NCI-H2196 treated with DMSO at 0.1 percent for 48 hours (cell line): ENCODE measurements around the gene CDKN2AIP.
"Not testable (repeated sequence)": the region's sequence is repeated elsewhere in the genome, so short reads cannot be mapped to it uniquely, and the experiment has no call there.

Experiments
- DNase-seq: peaks from one replicate; lab custom pipeline; 2025; ENCODE audit not compliant: unreplicated experiment; lab: John Stamatoyannopoulos, UW

CDKN2AIP gene

DNA sequence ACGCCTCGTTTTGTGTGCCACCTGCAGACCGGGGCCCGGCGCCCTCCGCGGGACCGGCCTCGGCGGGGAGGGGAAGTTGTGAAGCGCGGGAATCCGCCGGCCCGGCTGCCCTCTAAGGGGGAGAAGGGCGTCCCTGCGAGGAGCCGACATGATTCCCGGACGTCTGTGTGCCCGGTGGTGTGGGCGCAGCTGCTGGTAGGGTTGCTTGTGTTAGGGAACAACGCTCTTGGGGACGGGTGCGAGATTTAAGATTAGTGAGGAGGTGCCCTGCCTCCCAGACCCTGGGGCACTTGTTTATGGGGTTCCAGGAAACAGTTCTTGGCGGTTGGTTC, 627 bp downstream of the CDKN2AIP start:
- DNase-seq: no peak

DNA sequence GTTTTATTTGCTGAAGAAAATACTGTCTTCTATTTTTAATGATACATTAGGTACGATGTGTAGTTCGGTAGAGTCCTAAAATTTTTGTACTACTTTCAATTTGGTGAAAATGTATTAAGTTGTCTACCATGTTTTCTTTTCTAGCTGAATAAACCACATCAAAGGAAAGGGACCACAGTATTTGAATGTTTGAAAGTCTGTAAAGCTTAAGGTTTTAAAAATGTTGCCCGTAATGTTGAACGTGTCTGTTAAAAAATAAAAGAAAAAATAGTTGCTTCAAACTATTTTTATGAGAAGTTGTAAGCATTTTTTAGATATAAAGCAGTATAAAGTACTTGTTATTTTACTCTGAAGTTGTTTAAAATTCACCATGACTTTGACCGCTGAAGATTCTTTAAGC, 3.2 kb downstream of the CDKN2AIP start:
- DNase-seq: no peak

GRCh38 chr4:183448436-183448835, 4.0 kb downstream of the CDKN2AIP start:
- no peak for DNase-seq

DNA sequence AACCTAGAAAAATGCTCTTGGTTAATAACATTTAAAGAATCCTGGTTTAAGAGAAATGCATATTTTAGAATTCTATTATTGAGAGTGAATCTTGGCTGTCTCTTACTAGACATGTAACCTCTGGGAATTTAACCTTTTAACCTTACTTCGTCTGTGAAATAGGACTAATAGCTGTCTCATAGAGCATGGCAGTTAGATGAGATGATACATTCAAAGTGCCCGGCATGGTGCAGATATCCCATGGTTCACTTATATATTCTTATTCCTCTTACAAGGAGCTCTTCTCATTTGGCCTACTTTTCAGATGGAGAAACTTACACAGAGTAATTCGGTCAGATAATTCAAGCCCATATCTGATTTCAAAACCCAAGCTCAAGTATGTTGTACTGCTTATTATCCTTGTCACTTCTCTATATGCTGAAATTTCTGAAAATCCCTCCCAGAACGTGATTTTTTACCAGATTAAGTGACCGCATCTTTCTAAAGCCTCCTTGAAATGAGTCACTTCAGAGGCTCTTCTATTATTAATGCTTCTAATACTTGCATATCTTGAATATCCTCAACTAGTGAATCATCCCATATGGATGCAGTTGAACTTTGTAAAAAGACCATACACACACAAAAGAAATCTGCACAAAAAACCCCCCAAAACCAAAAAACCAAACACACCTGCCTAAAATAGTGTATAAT, 4.9 kb downstream of the CDKN2AIP start:
- DNase-seq: no peak

GRCh38 chr4:183450108-183450507, 5.7 kb downstream of the CDKN2AIP start:
- DNase-seq: no peak

GRCh38 chr4:183455431-183456195, 11.2 kb downstream of the CDKN2AIP start:
- no peak for DNase-seq

DNA sequence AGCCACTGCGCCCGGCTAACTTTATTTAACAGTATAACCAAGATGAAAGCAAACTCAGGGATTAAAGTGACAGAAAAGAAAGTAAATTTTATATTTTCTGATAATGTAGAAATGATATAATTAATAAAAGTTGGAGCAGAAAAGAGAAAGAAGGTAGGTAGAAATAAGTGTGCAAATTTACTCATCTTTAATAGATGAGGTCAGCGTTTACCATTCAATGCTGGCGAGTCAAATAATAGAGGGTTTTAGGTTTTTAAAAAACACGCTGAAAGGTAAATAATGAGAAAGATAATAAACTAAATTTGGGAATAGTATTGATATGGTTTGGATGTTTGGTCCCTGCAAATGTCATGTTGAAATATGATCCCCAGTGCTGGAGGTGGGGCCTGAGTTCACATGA, 13.6 kb downstream of the CDKN2AIP start:
- DNase-seq: no peak

GRCh38 chr4:183463903-183464619, 19.6 kb downstream of the CDKN2AIP start:
- not testable (repeated sequence) for DNase-seq

GRCh38 chr4:183465879-183466278, 21.4 kb downstream of the CDKN2AIP start:
- not testable (repeated sequence) for DNase-seq

DNA sequence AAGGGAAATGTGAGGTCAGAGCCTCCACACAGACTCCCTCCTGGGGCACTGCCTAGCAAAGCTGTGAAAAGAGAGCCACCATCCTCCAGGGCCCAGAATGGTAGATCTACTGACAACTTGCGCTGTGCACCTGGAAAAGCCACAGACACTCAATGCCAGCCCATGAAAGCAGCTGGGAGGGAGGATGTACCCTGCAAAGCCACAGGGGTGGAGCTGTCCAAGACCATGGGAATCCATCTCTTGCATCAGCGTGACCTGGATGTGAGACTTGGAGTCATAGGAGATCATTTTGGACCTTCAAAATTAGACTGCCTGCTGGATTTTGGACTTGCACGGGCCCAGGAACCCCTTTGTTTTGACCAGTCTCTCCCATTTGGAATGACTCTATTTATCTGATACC, 22.8 kb downstream of the CDKN2AIP start:
- DNase-seq: no peak

DNA sequence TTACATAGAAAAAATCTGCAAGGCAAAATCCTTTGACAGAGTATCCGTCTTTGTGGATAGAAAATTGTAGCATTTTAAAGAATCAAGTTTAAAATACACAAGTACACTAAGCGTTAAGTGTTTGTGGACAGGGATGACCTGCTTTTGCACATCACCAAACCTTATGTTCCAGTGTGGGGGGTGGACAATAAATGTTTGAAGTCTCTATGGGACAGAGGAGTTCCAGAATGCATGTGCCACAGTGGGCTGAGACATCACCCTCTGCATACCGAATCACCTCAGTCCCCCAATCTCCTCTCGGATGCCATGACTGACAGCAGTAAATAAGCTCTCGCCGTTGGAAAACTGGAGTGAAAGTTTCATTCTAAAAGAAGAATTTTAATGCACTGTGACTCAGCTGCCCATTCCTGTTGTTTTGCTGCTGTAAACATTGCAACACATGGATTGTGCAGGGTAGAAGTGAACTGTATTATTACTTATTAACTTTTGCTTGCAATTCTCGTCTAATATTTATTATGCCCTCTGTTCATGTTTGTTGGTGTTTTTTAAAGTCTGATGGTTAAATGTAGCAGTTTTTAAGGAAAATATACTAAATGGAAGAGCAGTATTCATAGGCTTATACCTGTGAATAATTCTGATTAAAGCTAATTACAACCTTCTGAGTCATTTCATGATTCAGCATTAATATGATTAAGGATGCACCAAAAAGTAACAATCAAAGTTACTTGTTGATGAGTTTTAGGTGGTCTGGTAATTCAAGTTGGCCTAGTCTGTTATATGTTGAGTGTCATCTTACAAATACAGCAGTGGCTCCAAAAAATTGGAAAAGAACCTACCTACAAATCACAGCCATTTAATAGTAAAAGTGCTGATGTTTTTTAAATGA, 24.0 kb downstream of the CDKN2AIP start:
- DNase-seq: no peak

GRCh38 chr4:183469285-183469684, 24.8 kb downstream of the CDKN2AIP start:
- no peak for DNase-seq

DNA sequence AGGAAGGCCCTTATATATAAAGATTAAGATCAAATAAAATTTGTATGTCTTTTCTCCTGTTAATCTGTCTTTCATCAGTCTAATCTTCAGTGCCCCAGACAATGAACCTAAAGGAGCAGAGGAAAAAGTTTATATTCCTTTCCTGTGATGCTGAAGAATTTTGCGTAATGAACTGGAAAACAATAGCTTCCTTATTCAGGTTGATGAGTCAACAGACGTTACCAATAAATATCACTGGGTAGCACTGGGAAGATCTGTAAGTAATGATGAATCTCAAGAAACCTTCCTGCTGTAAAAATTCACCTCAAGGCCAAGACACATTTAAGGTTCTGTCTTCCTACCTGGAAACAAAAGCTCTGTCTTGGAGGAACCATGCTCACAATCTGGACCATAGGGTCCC, 25.5 kb downstream of the CDKN2AIP start:
- no peak for DNase-seq

DNA sequence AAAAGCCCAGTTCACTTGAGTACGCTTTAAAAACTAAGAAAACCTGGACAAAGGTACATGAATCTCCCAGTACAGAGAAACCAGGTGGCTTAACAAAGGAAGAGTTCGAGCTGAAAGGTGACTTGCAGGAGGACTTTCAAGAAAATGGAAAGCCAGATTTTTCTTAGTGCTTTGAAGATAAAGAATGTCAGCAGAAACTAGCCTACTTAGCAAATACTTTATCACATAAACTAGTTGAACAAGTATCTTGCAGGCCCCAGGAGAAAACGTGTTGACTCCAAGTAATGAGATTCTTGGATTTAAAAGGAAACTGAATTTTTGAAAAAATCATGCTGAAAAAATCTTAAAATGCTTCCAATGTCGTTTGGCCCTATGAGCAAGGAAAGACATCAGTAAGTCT, 26.4 kb downstream of the CDKN2AIP start:
- DNase-seq: no peak

DNA sequence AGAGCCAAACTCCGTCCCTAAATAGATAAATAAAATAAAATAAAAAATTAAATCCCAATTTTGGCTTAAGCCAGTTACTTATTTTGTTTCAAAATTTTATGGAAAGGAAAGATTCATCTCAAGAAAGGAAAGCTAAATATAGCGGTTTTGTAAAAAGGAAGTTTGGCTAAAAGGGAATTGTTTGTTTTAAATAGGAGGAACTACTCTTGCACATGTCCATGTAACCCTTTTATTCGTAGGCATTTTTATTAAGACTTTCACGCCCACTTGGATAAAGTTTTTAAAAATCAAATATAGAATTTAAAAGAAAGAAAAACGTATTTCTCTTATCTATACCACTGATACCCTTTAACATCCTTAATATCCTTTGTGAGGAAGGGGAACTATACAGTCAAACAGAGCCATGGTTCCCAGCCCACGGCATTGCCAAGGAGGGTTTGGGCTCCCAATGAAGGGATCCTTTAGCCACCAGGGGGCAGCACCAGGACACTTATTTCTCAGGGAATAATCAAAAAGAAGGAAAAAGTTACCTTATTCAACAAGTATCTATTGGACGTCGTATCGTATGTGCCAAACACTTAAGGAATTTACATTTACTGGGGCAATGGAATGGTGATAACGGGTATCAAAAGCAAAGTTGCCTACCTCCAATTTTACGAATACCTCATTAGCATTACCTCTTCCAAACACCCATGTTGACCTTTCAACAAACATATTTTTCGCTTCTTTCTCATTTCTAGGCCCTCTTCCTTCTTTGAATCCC, 27.7 kb downstream of the CDKN2AIP start:
- DNase-seq: no peak

DNA sequence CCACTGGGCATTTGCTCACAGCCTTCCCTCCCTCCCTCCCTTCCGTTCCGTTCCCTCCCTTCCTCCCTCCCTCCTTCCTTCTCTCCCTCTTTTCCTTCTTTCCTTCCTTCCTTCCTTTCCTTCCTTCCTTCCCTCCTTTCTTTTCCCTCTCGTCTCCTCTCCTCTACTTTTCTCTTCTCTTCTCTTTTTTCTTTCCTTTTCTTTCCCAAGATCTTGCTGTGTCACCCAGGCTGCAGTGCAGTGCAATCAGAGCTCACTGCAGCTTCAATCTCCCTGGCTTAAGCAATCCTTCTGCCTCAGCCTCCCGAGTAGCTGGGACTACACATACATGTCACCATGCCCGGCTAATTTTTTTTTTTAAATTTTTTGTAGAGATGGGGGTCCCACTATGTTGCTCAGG, 33.7 kb downstream of the CDKN2AIP start:
- DNase-seq: no peak

DNA sequence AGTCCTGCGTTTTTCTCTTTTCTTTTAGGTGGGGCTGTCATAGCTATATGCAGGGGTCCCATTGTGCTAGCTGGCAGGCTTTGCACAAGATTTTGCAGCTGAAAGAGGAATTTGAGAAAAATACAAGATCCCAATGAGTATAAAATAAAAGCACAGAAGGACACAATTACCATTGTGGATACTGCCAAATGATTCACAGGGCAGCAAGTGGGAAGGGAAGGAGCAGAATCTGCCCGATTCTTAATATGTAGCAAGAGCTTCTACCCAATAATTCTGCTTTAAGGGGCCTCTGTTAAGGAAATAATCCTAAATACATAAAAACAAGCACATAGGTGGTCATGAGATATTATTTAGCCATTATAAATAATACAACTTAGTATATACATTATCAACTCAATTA, 34.5 kb downstream of the CDKN2AIP start:
- DNase-seq: no peak

DNA sequence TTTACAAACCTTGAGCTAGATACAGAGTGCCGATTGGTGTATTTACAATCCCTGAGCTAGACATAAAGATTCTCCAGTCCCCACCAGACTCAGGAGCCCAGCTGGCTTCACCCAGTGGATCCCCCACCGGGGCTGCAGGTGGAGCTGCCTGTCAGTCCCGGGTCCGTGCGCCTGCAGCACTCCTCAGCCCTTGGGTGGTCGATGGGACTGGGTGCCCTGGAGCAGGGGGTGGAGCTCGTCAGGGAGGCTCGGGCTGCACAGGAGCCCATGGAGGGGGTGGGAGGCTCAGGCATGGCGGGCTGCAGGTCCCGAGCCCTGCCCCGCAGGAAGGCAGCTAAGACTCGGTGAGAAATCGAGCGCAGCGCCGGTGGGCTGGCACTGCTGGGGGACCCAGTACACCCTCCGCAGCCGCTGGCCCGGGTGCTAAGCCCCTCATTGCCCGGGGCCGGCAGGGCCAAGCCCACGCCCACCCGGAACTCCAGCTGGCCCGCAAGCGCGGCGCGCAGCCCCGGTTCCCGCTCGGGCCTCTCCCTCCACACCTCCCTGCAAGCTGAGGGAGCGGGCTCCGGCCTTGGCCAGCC, 38.2 kb downstream of the CDKN2AIP start:
- not testable (repeated sequence) for DNase-seq

- DNase-seq: no peak
These were observed 39.6 kb downstream of the CDKN2AIP start for GRCh38 chr4:183483997-183484396.
